Measurements from ENCODE around the gene SCARB1. TPM values are rescaled to one million over a fixed set of nuclear protein-coding genes. Genes with fewer than 3 reads are reported as not detected.
A peak's percentile ranks its signal among the peaks of the same experiment; 100 is the strongest.
"Not testable (repeated sequence)": the region's sequence is repeated elsewhere in the genome, so short reads cannot be mapped to it uniquely, and the experiment has no call there.

Gene SCARB1
- total RNA-seq, 4 donors from 2014 or later = 18.6 to 41.8 (median 26.7) TPM

GRCh38 chr12:124904306-124905098, 40.8 kb upstream of the SCARB1 start:
- H3K4me3 ChIP-seq (ENCODE audit: low read depth, poor library complexity, severe bottlenecking) = no peak overlapping the region
- WGBS, 2 donors = 5 to 14% methylated on average over 15 of the region's 15 CpGs
- DNase-seq (ENCODE audit: low spot score in 2 of 2) = peak; percentile 90 to 97
- no peak for TF ChIP-seq POLR2A (IDR thresholded peaks at IDR 0.05)
- TF ChIP-seq CTCF (IDR thresholded peaks at IDR 0.05) = no peak
- intact Hi-C loops (cut with DNase I; ENCODE audit: low total_unique reads) = no loop called here

- WGBS, 2 donors = 96 to 98% methylated on average over 6 of the region's 6 CpGs
These were observed 39.3 kb upstream of the SCARB1 start for GRCh38 chr12:124902916-124903315.

GRCh38 chr12:124901003-124901402, 37.3 kb upstream of the SCARB1 start:
- DNase-seq (ENCODE audit: low spot score in 2 of 2) = no peak
- intact Hi-C loops (cut with DNase I; ENCODE audit: low total_unique reads) = no loop called here
- H3K4me3 ChIP-seq (ENCODE audit: low read depth, poor library complexity, severe bottlenecking) = no peak overlapping the region
- TF ChIP-seq POLR2A (IDR thresholded peaks at IDR 0.05) (no peak), CTCF (IDR thresholded peaks at IDR 0.05) (no peak)
- WGBS, 2 donors = 46 to 59% methylated on average over 3 of the region's 3 CpGs

More at GRCh38 chr12:124902916-124903315, 39.3 kb upstream of the SCARB1 start:
- TF ChIP-seq CTCF (IDR thresholded peaks at IDR 0.05) = no peak
- TF ChIP-seq POLR2A (IDR thresholded peaks at IDR 0.05) = no peak
- intact Hi-C loops (cut with DNase I; ENCODE audit: low total_unique reads) = no loop called here
- no peak for DNase-seq (ENCODE audit: low spot score in 2 of 2)
- H3K4me3 ChIP-seq (ENCODE audit: low read depth, poor library complexity, severe bottlenecking) = no peak overlapping the region

- 85 to 88% methylated on average over 8 of the region's 8 CpGs for WGBS, 2 donors
- intact Hi-C loops (cut with DNase I; ENCODE audit: low total_unique reads); DNase-seq (ENCODE audit: low spot score in 2 of 2): not testable (repeated sequence)
These were observed 36.7 kb upstream of the SCARB1 start for GRCh38 chr12:124900345-124900795.

GRCh38 chr12:124898923-124899294, 35.2 kb upstream of the SCARB1 start:
- no peak overlapping the region for H3K4me3 ChIP-seq (ENCODE audit: low read depth, poor library complexity, severe bottlenecking)
- no peak for DNase-seq (ENCODE audit: low spot score in 2 of 2)
- WGBS, 2 donors = 33 to 39% methylated on average over 5 of the region's 5 CpGs
- intact Hi-C loops (cut with DNase I; ENCODE audit: low total_unique reads) = no loop called here
- TF ChIP-seq CTCF (IDR thresholded peaks at IDR 0.05) (no peak), POLR2A (IDR thresholded peaks at IDR 0.05) (no peak)

More at GRCh38 chr12:124900345-124900795, 36.7 kb upstream of the SCARB1 start:
- H3K4me3 ChIP-seq (ENCODE audit: low read depth, poor library complexity, severe bottlenecking) = not testable (repeated sequence)

GRCh38 chr12:124898200-124898922, 34.7 kb upstream of the SCARB1 start:
- TF ChIP-seq CTCF (IDR thresholded peaks at IDR 0.05) (no peak), POLR2A (IDR thresholded peaks at IDR 0.05) (no peak)
- intact Hi-C loops (cut with DNase I; ENCODE audit: low total_unique reads) = no loop called here
- 15 to 23% methylated on average over 17 to 18 of the region's 18 CpGs for whole genome bisulfite sequencing, 2 donors
- H3K4me3 ChIP-seq (ENCODE audit: low read depth, poor library complexity, severe bottlenecking) = no peak overlapping the region
- no peak for DNase-seq (ENCODE audit: low spot score in 2 of 2)

Measured in lower leg skin (tissue), 4 donors.